Naive B cell (primary cell): Measurements from ENCODE around the gene MS4A18. TPM values are rescaled to one million over a fixed set of nuclear protein-coding genes. Genes with fewer than 3 reads are reported as not detected.
"Not testable (repeated sequence)": the region's sequence is repeated elsewhere in the genome, so short reads cannot be mapped to it uniquely, and the experiment has no call there.

ENCODE experiments used
- ATAC-seq, 2 donors: fragments of 150-1000 bp; cut with Tn5 transposase; 2 replicates each; pipeline ENCODE4 v1.10.0; 2021; ENCODE audit warnings: low read depth in 2 of 2, mild to moderate bottlenecking in 2 of 2, moderate library complexity in 2 of 2
- DNase-seq: peaks from one replicate; pipeline ENCODE4 v3.0.0; 2022
- H3K27ac Mint-ChIP-seq, 6 donors: one replicate each; pipeline ENCODE4 v1.8.0; 2020 to 2022; ENCODE audit warnings: mild to moderate bottlenecking in 6 of 6, mixed read lengths in 6 of 6, moderate library complexity in 5 of 6, inconsistent platforms in 2 of 6
- H3K27me3 Mint-ChIP-seq, 3 donors: one replicate each; pipeline ENCODE4 v1.8.0; 2021 to 2022; ENCODE audit warnings: mixed read lengths in 3 of 3, mild to moderate bottlenecking in 1 of 3
- H3K36me3 Mint-ChIP-seq, 2 donors: one replicate each; pipeline ENCODE4 v1.8.0; 2020 to 2022; ENCODE audit warnings: mixed read lengths in 2 of 2, inconsistent platforms in 1 of 2, mild to moderate bottlenecking in 1 of 2
- H3K4me1 Mint-ChIP-seq, 3 donors: one replicate each; pipeline ENCODE4 v1.8.0; 2020 to 2022; ENCODE audit warnings: mixed read lengths in 3 of 3, inconsistent platforms in 1 of 3, mild to moderate bottlenecking in 1 of 3, moderate library complexity in 1 of 3
- H3K4me3 Mint-ChIP-seq, 8 donors: one replicate each; pipeline ENCODE4 v1.8.0; 2020 to 2022; ENCODE audit warnings: mild to moderate bottlenecking in 8 of 8, mixed read lengths in 8 of 8, moderate library complexity in 8 of 8, inconsistent platforms in 2 of 8
- H3K9me3 Mint-ChIP-seq, 7 donors: one replicate each; pipeline ENCODE4 v1.8.0; 2020 to 2022; ENCODE audit warnings: mixed read lengths in 7 of 7, mild to moderate bottlenecking in 5 of 7, inconsistent platforms in 2 of 7, moderate library complexity in 1 of 7
- polyA plus RNA-seq, 6 donors: library from polyadenylated mRNA; unstranded; fragments of 300-500 nt; fragmentation: Illumina TruSeq; gene quantifications; one replicate each; pipeline ENCODE4 v1.2.3, GENCODE V29; 2021; ENCODE audit warnings: low read depth in 6 of 6

Gene MS4A18
- polyA plus RNA-seq, 6 donors from 2014 or later, result not detected

DNA sequence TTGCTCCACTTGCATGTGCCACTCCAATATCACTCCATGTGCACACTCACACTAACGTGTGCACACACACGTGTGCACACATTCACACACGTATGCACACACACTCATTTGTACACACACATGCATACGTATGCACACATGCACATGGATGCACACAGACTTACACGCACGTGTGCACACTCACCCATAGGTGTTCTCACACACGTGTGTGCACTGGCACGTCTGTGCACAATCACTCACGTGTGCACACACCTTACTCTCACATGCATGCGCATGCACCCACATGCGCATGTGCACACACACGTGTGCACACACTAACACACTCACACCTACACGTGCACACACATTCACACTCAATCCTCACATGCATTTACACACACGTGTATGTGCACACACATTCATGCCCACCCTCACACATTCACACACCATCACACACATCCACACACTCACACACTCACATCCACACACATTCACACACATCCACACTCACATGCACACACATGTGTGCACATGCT, 22.9 kb downstream of the MS4A18 start:
- peaks cover 14 to 52% (median 29%) of the 10 kb centered on the region in 3 donors for H3K27me3 Mint-ChIP-seq
- H3K4me1 Mint-ChIP-seq, result peaks cover 0 to 4% (median 0%) of the 10 kb centered on the region in 3 donors
- DNase-seq, result no peak
- H3K27ac Mint-ChIP-seq, result peak overlapping the region in 1 of 6 donors; percentile 68
- peaks cover 0 to 9% (median 6%) of the 10 kb centered on the region in 7 donors for H3K9me3 Mint-ChIP-seq
- no peaks in the 10 kb centered on the region for H3K36me3 Mint-ChIP-seq
- no peak overlapping the region for H3K4me3 Mint-ChIP-seq
- ATAC-seq, result no peak

DNA sequence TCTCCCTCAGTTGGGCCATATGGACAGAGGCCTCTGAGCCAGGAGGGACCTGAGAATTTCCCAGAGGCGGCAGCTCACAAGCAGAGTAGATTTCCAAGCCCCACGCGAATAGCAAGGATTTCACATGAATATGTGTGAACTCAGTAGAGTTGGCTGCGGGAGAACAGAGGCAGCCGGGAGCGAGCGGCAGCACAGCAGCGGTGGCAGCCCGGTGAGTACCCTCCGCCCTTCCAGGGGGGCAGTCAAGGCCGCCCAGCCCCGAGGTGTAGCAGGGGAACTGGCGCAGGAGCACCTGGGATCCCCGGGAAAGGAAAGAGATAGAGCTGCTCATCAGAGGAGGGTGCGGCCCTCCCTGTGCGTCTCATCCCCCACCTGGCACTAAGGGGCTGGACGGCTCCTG, 23.7 kb downstream of the MS4A18 start:
- Mint-ChIP-seq H3K27me3 (peaks cover 21 to 60% (median 36%) of the 10 kb centered on the region in 3 donors), H3K36me3 (no peaks in the 10 kb centered on the region), H3K27ac (no peak overlapping the region), H3K9me3 (peaks cover 0 to 9% (median 6%) of the 10 kb centered on the region in 7 donors), H3K4me1 (peaks cover 0 to 4% (median 0%) of the 10 kb centered on the region in 3 donors), H3K4me3 (no peak overlapping the region)
- DNase-seq (no peak), ATAC-seq (no peak)

DNA sequence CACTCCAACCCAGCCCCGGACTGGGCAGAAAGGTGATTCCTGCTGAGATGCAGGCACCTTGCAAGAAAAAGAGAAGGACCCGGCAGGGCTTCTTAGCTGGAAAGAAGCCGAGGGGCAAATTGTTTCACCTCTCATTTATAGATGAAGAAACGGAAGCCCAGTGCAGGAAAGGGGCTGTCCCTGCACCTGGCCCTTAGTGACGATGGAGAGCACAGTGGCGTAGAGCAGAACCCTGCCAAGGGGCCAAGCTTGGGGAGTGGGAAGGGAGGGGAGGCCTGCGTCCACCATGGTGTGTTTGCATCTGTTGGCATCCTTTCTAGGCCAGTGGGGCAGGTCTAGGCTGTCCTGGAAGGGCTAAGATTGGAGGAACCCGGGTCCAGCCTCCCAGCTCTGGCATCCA, 24.3 kb downstream of the MS4A18 start:
- Mint-ChIP-seq H3K9me3 (peaks cover 0 to 9% (median 5%) of the 10 kb centered on the region in 7 donors), H3K36me3 (no peaks in the 10 kb centered on the region), H3K27ac (peak overlapping the region in 1 of 6 donors; percentile 60), H3K4me3 (no peak overlapping the region), H3K27me3 (peaks cover 23 to 58% (median 36%) of the 10 kb centered on the region in 3 donors), H3K4me1 (peaks cover 0 to 4% (median 0%) of the 10 kb centered on the region in 3 donors)
- DNase-seq, result no peak
- no peak for ATAC-seq

DNA sequence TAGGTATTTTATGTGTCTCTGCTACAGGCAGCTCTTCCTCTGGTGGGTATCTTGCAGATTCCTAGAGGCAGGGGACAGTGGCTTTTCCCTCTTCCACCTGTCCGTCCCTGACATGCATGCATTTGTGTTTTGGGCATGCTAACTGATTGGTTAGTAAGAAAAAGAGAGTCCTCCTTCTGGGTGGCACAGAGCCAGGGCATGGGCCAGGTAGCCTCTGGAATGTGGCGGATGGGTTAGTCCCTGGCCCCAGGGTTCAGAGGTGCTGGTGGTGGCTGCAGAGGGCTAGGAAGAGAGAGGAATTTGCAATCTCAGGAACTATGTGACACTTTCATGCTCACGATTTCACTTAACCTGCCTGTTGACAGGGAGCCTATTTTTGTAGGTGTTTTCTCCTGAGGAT, 26.4 kb downstream of the MS4A18 start:
- H3K4me3 Mint-ChIP-seq, result no peak overlapping the region
- H3K27me3 Mint-ChIP-seq, result peaks cover 21 to 45% (median 23%) of the 10 kb centered on the region in 3 donors

DNA sequence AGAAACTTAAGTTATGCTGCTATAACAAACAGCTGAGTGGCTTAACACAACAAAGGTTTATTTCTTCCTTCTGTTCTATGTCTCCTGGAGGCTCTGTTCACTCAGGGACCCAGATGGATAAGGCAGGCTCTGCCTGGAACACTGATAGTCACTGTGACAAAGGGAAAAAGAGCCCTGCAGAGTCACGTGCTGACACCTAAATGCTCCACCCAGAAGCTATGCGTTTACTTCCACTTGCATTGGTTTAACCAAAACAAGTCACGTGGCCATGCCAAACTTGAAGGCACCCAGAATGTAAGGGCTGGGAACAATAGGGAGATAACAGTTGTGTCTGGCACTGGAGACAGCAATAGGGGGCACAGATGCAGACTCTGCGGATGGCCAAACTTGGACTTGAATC, 28.8 kb downstream of the MS4A18 start:
- ATAC-seq (no peak), DNase-seq (no peak)
- Mint-ChIP-seq H3K9me3 (no peaks in the 10 kb centered on the region), H3K27me3 (peaks cover 19 to 36% (median 27%) of the 10 kb centered on the region in 3 donors), H3K4me3 (no peak overlapping the region), H3K36me3 (no peaks in the 10 kb centered on the region), H3K27ac (no peak overlapping the region), H3K4me1 (no peaks in the 10 kb centered on the region)

More for the DNA sequence above, 26.4 kb downstream of the MS4A18 start:
- no peak for DNase-seq
- no peak for ATAC-seq
- Mint-ChIP-seq H3K9me3 (peaks cover 0 to 5% (median 0%) of the 10 kb centered on the region in 7 donors), H3K27ac (no peak overlapping the region), H3K4me1 (peaks cover 0 to 4% (median 0%) of the 10 kb centered on the region in 3 donors), H3K36me3 (no peaks in the 10 kb centered on the region)

DNA sequence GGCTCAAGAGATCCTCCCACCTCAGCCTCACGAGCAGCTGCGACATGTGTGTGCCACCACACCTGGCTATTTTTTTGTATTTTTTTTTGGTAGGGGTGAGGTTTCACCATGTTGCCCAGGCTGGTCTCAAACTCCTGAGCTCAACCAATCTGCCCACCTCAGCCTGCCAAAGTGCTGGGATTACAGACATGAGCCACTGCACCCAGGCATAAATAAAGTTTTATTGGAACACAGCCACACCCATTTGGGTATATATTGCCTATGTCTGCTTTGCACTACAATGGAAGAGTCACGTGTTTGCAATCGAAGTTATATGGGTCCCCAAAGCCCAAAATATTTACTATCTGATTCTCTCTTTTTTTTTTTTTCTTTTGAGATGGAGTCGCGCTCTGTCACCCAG, 30.4 kb downstream of the MS4A18 start:
- Mint-ChIP-seq H3K9me3 (no peaks in the 10 kb centered on the region), H3K4me3 (no peak overlapping the region), H3K27ac (peak overlapping the region in 1 of 6 donors; percentile 59), H3K36me3 (no peaks in the 10 kb centered on the region), H3K27me3 (peaks cover 19 to 41% (median 29%) of the 10 kb centered on the region in 3 donors), H3K4me1 (peaks cover 4 to 9% (median 8%) of the 10 kb centered on the region in 3 donors)
- DNase-seq, result no peak
- ATAC-seq, result no peak

DNA sequence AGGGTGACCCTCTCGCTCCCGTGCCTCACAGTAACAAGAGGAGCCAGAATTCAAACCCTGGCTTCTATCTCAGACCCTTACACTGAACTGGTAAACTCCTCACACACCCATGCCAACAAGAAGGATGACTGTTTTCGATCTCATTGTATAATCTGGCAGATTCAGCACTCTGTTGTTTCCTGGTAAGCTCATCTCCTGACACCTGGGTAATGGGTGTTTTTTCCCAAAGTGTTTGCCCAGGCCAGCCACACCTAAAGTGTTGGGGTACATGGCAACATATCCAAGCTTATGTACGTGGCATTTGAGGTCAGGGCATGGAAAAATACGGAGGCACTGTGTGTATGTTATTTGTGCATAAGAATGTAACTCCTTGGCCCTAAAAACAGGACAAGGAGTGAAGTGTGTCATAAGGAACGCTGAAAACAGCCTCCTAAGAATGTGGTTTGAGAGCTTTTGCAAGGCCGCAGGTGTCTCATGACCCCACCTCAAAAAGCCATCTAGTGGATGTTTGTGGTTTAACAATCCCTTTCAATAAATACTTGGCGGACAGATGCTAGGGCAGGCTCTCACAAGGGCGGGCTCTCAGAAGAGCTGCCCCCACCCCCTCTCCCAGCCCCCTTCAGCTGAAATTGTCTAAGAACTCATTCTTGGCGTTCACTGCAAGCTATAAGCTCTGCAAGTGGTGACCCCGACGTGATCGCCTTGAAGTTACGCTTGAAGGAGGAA, 31.9 kb downstream of the MS4A18 start, which contains the start of gene MS4A15:
Gene MS4A15 (plus strand): TSS at position 561 of the 726 bp plus-strand sequence. CDS start 6,867 bp downstream, outside the sequence.
- H3K27ac Mint-ChIP-seq, result peak within 1 kb of the TSS in 1 of 6 donors; percentile 69
- peak in 1 of 2 donors; percentile 27 for ATAC-seq
- H3K4me3 Mint-ChIP-seq, result no peak within 1 kb of the TSS

DNA sequence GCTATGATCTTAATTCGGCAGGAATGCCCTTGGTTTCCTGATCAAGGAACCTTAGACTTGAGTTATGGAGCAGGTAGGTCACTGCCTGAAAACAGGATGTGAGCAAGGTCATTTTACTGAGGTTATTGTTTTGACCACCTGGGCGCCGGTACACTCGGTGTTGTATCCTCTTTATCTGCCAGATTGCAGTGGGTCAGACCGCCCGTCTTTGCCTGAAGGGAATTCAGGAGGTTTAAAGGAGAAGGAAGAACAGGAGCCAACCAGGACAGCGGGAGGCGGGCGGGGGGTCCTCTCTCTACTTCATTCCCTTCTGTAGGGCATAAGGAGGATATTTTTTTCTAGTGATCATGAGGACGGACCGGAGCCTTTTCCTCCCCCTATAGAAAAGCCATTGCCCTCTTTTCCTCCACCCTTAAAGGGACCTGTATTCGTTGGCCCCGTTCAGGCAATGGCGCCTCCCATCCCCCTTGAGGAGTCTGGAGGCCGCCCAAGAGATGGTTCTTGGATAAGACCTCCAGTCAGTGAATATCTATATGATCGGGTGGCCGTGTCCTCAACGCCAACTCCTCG, 32.8 kb downstream of the MS4A18 start:
- Mint-ChIP-seq H3K4me1 (peaks cover 14 to 23% (median 18%) of the 10 kb centered on the region in 3 donors), H3K4me3 (no peak overlapping the region), H3K27me3 (peaks cover 15 to 37% (median 17%) of the 10 kb centered on the region in 3 donors), H3K27ac (peak overlapping the region in 1 of 6 donors; percentile 69), H3K36me3 (no peaks in the 10 kb centered on the region), H3K9me3 (no peaks in the 10 kb centered on the region)
- ATAC-seq, result no peak
- DNase-seq, result no peak

More for the DNA sequence above, 31.9 kb downstream of the MS4A18 start, which contains the start of gene MS4A15:
- Mint-ChIP-seq H3K27me3 (peaks cover 19 to 45% (median 22%) of the 10 kb centered on the region in 3 donors), H3K4me1 (peaks cover 10 to 16% (median 14%) of the 10 kb centered on the region in 3 donors), H3K36me3 (no peaks in the 10 kb centered on the region), H3K9me3 (no peaks in the 10 kb centered on the region)
- no peak for DNase-seq

DNA sequence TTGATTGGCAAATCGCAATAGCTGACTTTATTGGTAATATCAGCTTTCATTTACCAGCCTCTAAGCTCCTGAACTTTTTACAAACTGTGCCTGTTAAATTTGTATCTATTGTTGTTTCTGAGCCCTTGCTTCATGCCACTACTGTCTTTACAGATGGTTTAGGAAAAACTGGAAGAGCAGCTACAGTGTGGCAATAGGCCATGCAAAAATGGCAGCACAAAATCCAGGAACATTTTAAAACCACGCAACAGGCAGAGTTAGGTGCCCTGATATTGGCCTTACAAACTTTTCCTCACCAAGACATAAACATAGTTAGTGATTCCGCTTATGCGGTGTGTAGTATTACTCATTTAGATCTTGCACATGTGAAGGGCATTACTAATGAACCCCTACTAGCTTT, 34.2 kb downstream of the MS4A18 start:
- H3K4me3 Mint-ChIP-seq, ATAC-seq, DNase-seq, H3K36me3 Mint-ChIP-seq, H3K9me3 Mint-ChIP-seq, H3K27ac Mint-ChIP-seq: not testable (repeated sequence)
- Mint-ChIP-seq H3K4me1 (peaks cover 26 to 35% (median 30%) of the 10 kb centered on the region in 3 donors), H3K27me3 (peaks cover 5 to 29% (median 5%) of the 10 kb centered on the region in 3 donors)

DNA sequence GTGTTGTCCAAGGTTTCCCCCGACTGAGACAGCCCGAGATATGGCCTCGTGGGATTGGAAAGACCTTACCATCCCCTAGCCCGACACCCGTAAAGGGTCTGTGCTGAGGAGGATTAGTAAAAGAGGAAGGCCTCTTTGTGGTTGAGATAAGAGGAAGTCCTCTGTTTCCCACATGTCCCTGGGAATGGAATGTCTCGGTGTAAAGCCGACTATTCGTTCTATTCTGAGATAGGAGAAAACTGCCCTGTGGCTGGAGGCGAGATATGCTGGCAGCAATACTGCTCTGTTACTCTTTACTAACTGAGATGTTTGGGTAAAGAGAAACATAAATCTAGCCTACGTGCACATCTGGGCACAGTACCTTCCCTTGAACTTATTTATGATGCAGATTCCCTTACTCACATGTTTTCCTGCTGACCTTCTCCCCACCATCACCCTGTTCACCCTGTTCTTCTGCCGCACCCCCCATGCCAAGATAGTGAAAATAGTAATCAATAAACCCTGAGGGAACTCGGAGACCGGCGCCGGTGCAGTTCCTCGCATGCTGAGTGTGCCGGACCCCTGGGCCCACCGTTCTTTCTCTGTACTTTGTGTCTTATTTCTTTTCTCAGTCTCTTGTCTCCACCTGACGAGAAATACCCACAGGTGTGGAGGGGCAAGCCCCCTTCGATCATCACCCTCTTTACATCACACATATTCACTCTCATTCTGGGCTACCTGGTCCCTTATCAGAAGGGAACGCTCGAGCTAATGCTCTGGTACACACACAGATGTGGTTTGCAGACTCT, 35.1 kb downstream of the MS4A18 start:
- H3K27me3 Mint-ChIP-seq, result peaks cover 5 to 29% (median 15%) of the 10 kb centered on the region in 3 donors
- not testable (repeated sequence) for H3K9me3 Mint-ChIP-seq, DNase-seq, ATAC-seq, H3K36me3 Mint-ChIP-seq
- H3K4me1 Mint-ChIP-seq, result peaks cover 33 to 40% (median 34%) of the 10 kb centered on the region in 3 donors
- H3K4me3 Mint-ChIP-seq, result peak overlapping the region in 1 of 8 donors; percentile 69
- H3K27ac Mint-ChIP-seq, result peak overlapping the region in 1 of 6 donors; percentile 58

DNA sequence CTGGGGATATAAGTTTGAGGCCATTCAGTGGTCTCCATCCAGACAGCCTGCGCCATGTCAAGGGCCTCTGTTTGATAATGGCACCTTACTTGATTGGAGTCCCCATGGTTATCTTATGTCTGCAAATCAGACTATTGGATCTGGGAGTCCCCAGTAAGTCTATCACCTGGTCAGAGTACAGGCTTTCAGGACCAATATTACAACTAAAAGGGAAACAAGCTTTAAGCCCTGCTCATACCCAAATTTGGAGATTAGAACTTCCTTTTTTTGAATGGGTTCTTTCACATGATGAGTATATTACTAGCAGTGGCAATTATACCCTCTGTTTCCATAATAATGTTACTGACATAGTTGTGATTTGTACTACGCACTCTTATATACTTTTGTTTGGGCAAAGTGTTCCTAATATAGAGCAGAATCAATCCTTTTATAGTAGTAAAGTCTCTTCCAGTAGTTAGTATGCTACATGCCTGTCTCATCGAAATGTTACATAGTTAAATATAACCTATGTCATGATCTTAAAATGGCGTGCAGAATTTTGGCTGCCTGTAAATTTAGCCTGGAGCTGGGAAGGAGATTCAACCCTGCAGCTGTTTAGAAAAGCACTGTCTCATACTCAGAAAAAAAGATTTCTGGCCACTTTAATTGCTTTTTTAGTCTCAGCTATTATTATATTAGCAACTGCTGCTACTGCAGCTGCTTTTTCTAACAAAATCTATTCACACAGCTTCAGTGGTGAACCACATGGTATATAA, 37.1 kb downstream of the MS4A18 start:
- ATAC-seq (peak; percentile 25 to 39), DNase-seq (no peak)
- no peak overlapping the region for H3K4me3 Mint-ChIP-seq

More for the DNA sequence above, 37.1 kb downstream of the MS4A18 start:
- no peaks in the 10 kb centered on the region for H3K9me3 Mint-ChIP-seq
- H3K4me1 Mint-ChIP-seq, result peaks cover 33 to 40% (median 34%) of the 10 kb centered on the region in 3 donors
- no peaks in the 10 kb centered on the region for H3K36me3 Mint-ChIP-seq
- H3K27ac Mint-ChIP-seq, result peak overlapping the region; percentile 9 to 61 (median 14)
- H3K27me3 Mint-ChIP-seq, result peaks cover 11 to 41% (median 16%) of the 10 kb centered on the region in 3 donors
